Measurements from ENCODE around the gene C17orf78.
"Not testable (repeated sequence)": the region's sequence is repeated elsewhere in the genome, so short reads cannot be mapped to it uniquely, and the experiment has no call there.

C17orf78 gene

GRCh38 chr17:37438141-37438540 lies 62.4 kb downstream of the C17orf78 start:
- DNase-seq (ENCODE audit: low read depth), result no peak

- DNase-seq (ENCODE audit: low read depth), result no peak
Observed at GRCh38 chr17:37440424-37440823, 64.6 kb downstream of the C17orf78 start.

- DNase-seq (ENCODE audit: low read depth), result not testable (repeated sequence)
Observed at GRCh38 chr17:37441369-37442014, 65.7 kb downstream of the C17orf78 start.

Measured in activated T-cell treated with anti-CD3 and anti-CD28 coated beads for 24 hours (primary cell).